OCI-M2 (cell line): Measurements from ENCODE around the gene DCDC2B.
A peak's percentile ranks its signal among the peaks of the same experiment; 100 is the strongest.

Experiments
- DNase-seq: peaks from one replicate; lab custom pipeline; 2025; ENCODE audit not compliant: unreplicated experiment; lab: John Stamatoyannopoulos, UW

The DCDC2B gene

DNA sequence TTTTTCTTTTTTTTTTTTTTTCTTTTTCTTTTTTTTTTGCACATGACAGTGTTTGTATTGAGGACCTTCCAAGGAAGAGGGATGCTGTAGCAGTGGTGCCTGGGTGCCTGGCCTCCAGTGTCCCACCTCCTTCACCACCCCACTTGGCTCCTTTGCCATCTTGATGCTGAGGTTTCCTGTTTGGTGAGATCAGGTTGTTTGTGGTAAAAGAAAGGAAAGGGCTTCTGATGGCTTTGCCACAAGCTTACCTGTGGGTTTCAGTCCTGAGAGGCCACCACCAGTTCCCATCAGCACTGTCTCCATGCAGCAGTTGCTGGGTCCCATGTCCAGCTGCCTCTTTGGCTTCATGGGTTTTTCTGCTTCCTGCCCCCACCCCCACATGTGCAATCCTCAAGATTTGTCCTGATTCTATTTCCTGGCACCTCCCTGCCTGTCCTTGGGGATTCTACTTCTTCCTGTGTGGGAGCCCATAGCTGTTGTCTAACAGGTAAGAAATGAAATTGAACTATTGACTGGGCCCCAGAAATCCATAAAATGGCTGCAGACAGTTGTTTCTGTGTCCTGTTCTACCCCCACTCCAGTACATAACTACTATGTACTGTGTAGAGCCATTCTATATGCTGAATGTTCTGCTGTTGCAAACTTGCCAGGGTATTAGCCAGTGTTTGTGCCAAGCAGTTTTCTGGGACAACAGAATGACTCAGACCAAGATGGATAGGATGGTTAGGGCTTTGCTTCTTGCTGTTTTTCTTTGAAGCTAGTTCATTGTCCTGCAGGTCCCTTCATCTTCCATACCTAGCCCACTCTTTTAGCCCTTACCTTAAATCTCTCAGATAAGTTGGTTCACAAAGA is 12.7 kb upstream of the DCDC2B start:
- no peak for DNase-seq

DNA sequence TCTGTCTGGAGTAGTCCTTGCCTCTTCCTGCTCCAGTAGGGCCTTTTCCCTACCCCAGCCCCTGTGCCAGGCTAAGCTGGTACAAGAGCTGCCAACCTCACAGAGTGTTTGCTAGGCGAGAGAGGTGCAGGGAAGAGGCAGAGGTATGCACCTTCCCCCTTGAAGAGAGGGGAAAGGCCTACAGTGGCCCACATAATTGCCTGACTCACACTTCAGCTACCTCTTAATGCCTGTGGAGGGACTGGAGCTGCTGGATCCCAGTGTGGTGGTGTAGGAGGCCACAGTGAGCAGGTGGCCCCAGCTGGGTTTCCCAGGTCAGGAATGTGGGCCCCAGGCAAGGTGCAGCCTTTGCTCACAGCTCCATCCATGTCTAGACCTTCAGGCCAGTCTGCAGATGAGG is 11.8 kb upstream of the DCDC2B start:
- no peak for DNase-seq

DNA sequence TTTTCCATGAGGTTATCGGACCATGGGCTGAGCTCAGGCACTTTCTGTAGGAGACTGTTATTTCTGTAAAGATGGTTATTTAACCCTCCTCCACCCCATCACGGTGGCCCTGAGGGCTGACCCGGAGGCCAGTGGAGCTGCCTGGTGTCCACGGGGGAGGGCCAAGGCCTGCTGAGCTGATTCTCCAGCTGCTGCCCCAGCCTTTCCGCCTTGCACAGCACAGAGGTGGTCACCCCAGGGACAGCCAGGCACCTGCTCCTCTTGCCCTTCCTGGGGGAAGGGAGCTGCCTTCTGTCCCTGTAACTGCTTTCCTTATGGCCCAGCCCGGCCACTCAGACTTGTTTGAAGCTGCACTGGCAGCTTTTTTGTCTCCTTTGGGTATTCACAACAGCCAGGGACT is 11.1 kb upstream of the DCDC2B start:
- no peak for DNase-seq

DNA sequence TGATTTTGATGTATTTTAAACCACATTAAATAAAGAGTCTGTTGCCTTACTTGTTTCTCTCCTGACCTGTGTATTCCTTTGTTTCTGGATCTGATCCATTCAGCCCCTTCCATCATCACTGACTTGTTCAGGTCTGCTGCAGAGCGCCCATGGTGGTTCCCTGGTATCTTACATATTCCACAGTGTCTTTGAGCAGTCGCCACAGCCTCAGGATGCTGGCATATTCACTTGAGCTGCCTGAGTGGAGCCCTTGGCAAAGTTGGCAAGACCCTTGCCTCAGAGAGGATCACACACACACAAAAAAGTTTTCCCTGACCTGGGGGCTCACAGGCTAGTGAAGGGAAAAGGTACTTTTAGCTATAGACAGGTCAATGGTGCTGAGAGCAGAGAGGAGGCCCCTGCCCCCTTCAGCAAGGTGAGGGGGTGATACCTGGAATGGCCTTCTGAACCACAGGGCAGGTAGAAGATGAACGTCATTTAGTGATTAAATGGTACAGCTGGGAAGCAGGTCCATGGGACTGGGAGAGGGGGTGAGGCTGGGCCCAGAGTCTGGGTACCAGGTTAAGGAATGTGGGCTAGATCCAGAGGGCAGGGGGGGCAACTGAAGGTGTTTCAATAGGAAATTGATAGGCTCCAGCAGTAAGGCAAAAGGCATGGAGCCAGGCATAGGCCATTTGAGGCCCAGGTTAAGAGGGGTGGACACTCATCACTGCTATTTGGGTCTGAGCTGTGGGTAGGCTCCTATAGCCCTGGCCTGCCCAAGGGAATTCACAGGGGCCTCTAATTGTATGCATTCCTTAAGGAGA is 10.4 kb upstream of the DCDC2B start:
- no peak for DNase-seq

DNA sequence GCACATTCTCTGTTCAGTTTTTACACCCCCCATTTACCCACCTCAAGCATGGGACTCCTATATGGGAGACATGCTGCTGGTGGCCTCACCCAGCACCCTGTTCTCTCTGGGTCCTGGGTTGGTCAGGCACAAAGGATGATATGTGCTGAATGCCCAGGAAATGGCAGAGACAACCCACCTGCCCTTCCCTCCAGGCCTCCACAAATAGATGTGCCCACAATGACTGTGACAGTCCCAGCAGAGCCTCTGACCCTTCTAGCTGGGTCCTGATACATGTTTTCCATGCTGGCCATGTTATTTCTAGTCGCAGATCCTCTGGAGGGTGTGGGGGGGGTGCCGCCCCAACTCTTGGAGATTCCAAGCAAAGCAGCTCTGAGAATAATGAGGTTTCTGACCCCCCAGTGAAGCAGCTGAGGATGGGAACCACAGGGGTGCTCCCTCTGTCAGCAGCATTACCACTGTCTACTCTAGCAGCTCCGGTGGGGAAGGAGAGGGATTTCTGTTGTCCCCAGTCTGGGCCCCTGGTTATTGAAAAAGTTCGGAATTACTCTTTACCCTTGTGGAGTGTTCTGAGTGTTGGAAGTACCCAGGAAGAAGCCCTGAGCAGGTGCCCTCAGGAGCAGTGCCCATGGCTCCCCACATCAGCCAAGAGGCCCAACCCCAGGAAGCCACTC is 9.7 kb upstream of the DCDC2B start:
- no peak for DNase-seq

DNA sequence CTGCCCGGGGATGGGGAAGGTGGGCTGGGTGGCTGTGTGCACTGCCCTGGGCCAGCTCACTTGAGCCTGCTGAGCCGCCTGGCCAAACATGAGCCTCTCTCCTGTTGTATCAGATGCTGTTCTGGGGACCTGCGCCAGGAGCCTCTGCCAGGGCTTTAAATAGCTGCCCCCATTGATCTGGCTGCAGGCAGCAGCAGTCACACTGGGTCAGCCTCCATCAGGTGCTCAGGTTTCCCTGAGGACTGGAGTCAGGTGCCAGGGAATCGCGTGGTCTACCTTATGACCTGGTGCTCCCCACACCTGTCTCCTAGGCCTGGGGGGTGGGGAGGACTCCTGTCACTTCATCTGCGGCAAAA is 9.2 kb upstream of the DCDC2B start:
- DNase-seq: no peak

DNA sequence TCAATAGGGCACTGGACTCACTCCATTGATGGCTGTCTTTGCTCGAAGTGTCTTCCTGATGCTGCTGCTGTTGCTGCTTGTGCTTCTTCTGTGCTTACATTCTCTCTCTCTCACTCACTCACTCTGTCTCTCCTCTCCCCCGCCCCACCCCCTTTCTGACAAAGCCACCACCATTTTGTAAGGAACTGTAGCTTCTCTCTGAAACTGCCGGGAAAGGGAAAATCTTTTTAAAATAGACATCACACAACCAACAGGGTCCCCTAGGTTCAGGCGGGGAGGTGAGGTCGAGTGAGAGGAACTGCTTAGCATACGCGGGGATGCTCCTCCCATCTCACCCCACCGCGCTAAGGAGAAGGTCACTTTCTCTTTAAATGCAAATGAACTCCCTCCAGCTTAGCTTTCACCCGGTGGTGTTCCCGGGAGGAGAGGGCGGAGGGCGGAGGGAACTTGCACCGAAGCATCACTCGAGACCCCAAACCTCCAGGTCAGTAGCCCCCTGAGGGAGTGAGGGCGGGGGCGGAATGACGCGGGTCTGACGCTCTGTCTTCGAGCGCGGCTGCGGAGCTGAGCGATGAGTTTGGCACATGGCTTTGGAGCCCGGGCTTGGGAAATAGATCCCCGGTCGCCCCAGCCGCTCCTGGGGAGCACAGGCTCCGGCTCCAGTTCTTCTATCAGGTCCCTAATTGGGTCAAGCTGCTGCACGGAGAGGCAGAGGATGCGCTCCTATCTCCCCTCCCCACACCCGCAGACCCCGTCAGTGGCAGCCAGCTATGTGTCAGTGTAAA is 8.5 kb upstream of the DCDC2B start, which contains the start of gene CCDC28B:
Gene CCDC28B (plus strand): TSS at position 370 of the 785 bp plus-strand sequence. CDS start 1,341 bp downstream, outside the sequence.
- DNase-seq: peak; percentile 28

DNA sequence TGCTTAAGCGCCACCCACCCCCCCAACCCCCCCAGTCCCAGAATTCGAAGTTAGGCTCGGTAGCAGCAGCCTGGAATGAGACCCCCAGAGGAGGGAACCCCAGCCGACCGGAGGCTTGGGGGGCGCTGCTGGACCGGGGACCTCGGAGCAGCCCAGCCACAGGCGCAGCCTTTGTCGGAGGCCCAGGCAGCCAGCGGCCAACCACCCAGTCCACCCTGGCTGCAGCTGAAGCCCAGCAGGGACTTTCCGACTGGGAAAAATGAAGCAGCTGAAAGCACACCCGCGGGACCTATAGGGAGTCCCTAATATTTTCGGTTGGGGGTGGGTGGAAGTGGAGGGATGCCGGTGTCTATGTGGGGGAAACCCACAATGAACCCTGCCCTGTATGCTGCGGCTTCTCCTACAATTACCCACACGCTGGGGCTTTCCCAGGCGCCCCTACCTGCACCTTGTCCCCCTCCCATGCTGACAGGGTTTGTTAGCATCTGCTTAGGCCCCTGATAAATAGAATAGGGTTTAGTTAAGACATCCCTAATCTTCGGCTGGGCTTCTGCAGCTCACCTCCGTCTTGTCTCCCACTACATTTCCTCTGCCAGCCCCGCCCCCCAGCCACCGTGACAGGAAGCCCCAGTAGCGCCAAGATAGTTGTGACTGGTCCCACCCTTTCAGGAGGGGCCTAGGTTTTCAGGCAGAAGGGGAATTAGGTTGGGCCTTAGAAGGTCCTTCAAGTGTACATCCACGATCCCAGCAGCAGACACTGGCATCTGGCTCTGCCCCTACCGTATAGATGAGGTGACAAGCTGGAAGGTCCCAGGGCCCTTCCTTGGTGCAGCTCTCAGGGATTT is 7.7 kb upstream of the DCDC2B start:
- no peak for DNase-seq

DNA sequence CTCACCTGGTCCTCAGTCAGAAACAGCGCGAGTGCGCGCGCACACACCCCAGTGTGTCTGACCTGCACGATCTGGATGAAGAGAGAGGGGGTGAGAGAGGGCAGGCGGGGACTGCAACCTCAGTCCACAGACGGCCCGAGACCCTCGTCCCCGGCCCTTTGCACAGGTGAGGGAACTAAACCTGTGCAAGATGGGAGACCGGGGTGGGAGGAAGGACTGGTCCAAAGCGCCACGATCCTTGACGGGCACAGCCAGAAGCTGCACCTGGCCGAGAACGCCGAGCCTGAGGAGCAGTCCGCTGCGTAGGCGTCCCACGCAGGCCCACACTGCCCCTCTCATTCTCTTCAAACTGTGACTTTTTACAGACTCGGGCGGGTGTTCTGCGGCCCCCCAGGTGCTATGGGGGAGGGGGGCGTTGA is 3.9 kb upstream of the DCDC2B start:
- DNase-seq: no peak

DNA sequence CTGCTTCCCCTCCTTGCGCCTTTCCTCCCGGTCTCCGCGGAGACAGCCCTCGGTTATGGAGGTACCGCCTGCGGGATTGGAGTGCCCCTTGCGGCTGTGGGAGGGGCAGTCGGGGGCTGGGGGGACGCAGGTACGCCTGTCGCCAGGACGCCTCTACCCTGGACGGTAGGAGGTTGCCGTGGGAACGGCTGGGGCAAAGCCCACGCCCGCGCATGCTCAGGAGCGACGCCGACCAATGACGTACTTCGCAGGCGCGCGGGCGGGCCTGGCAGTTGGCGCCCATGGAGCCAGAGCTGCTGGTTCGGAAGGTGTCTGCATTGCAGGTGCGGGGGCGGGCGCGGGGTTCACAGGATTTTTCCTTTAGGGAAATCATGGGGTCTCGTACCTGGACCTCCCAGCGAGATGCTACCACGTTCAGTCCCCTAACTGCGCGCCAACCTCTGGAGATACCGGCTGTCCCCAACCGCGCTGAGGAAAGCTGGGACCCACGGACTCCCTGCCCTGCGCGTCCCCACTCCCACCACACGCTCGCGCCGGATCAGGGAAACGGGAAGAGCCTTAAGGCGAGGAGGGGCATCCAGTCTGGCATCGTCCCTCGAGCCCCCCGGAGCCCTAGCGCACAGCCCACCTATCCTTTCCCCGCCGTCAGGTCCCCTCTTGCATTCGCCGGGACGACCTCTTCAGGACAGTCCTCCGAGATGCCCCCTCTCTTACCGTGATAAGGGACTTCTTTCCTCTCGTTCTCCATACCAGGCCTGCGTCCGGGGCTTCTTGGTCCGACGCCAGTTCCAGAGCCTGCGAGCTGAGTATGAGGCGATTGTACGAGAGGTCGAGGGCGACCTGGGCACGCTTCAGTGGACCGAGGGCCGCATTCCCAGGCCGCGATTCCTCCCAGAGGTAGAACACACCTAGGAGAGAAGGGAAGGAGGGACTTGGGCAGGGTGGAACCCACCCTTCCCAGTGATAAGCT is 3.2 kb upstream of the DCDC2B start, which contains the start of gene IQCC:
Gene IQCC (plus strand): TSS at position 271 of the 970 bp plus-strand sequence. CDS start 11 bp downstream, at position 282.
- no peak for DNase-seq

DNA sequence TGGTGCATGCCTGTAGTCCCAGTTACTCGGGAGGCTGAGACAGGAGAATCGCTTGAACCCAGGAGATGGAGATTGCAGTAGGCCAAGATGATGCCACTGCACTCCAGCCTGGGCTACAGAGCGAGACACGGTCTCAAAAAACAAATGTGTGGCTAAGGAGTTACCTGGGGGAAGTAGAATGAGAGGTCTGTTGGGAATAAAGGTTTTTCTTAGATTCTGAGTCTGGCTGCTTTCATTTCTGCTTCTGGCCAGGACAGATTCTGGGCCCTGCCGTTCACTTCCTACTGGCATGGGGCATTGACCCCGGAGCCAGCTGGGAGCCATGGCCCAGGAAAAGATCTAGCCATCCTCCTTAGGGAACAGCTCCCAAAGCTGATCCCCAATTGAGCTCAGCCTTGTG is 420 bp upstream of the DCDC2B start:
- DNase-seq: no peak

DNA sequence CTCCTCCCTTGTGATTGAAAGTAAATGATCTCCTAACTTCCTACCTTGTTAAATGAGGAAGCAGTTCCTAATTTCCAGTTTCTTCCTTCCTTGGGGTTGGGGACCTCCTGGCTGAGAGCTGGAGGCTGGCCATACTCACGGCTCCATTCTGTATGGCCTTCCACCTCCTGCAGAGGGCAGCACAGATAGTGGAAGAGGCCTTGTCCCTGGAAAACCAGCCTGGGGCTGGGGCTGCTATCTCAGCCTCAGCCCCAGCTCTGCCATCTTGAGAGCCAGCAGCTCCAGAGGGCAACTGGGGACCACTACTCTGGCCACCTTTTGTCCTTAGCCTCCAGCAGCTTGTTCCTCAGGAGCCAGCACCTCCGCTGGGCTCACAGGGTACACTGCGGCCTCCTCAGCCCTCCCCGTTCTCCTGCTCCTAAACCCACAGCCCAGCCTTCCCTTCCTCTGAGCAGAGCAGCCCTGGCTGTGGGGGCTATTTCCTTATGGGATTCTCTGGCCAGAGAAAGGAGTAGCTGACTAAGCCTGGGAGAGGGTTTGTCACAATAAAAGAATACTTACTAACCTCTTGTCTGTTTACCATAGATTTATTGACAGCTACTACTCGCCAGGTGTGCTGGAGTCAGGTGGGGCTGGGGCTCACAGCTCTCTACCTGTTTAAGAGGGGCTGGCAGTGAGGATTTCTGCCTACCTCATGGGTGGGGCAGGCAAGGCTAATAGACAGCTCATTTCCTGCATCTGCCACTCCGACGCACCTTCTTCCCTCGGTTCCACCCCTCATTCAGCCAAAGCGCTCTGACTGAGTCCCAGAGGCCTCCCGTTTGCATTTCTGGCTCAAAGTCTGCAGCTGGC is 7.0 kb downstream of the DCDC2B start:
- DNase-seq: no peak

DNA sequence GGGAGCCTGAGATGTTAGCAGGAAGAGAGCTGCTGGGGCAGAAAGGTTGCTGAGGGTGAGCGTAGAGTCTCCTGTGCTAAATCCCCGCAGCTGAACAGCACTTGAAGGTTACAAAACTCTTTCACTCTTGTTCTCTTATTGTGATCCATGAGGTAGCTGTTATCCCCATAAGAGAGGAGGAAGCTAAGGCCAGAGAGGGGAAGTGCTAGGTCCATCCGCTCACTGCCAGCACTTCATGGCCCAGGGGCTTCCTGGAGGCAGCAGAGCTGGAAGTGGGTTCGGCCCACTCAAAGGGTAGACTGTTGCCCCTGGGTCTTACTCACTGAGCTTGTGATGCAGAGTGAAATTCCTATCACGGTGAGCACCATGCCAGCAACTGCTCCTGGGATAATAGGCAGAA is 7.7 kb downstream of the DCDC2B start:
- no peak for DNase-seq

DNA sequence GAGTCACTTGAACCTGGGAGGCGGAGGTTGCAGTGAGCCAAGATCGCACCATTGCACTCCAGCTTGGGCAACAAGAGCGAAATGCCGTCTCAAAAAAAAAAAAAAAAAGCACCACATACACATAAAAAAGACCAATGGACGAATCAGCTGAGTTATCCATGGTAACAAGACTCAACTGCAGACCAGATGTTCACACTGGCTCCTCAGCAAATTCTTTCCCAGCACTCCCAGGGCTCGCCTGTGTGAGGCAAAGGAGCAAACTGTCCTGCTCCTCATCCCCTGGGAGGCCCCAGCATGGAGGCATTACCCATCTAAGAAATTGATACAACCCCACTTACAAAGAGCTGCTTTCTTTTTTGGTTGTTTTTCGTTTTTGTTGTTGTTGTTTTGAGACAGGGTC is 10.1 kb downstream of the DCDC2B start:
- DNase-seq: no peak

DNA sequence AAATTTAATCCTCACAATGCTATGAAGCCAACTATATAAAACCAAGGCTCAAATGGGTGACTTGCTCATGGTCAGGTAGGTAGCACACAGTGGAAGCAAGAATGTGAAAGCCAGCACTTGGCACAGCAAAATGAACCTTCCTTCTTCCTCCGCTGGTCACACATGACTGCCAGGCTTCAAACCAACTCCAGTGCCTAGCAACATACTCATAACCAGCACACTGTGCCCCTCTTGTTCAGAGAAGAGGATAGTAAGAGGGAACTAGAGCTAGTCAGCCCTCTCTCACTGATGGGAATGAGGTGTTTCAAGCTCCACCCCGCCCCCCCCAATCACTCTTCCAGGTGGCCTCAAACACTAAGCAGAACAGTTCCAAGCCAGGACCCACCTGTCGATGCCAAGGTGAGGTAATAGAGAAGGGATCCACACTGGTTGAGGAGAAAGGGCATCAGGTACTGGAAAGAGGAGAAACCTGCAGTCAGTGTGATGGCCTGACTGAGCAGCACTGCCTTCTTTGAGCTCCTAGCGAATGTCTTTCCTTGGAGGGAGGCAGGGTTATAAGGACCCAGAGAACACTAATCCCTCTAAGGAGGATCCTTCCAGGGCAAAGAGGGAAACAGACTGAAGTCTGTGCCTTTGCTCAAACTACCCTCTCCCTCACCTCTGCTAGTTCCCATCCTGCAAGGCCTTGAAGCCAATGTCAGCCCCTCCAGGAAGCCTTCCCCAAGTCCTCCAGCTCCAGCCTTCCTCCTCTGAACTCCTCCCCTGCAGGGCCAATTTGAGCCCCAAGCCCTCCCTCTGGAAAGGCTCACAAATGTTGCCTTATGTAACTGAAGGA is 12.1 kb downstream of the DCDC2B start:
- no peak for DNase-seq

DNA sequence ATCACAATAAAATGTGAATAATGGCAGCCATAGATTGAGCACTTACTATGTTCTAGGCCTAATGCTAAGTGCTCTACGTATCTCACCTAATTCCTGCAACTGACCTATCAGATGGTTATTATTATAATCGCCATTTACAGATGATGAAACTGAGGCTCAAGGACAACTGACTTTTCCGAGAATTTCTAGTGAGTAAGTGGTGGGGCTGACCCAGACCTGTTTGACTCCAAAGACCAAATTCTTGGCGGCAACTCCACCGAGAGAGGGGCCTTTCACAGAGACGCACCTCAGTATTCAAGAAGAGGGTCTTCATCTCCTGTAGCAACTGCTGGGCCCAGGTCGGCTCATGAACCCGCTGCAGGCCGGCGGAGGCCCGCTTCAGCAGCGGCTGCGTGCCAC is 12.7 kb downstream of the DCDC2B start:
- no peak for DNase-seq
